ENCODE results near the gene CDH5.
"Not testable (repeated sequence)": the region's sequence is repeated elsewhere in the genome, so short reads cannot be mapped to it uniquely, and the experiment has no call there.

The CDH5 gene

DNA sequence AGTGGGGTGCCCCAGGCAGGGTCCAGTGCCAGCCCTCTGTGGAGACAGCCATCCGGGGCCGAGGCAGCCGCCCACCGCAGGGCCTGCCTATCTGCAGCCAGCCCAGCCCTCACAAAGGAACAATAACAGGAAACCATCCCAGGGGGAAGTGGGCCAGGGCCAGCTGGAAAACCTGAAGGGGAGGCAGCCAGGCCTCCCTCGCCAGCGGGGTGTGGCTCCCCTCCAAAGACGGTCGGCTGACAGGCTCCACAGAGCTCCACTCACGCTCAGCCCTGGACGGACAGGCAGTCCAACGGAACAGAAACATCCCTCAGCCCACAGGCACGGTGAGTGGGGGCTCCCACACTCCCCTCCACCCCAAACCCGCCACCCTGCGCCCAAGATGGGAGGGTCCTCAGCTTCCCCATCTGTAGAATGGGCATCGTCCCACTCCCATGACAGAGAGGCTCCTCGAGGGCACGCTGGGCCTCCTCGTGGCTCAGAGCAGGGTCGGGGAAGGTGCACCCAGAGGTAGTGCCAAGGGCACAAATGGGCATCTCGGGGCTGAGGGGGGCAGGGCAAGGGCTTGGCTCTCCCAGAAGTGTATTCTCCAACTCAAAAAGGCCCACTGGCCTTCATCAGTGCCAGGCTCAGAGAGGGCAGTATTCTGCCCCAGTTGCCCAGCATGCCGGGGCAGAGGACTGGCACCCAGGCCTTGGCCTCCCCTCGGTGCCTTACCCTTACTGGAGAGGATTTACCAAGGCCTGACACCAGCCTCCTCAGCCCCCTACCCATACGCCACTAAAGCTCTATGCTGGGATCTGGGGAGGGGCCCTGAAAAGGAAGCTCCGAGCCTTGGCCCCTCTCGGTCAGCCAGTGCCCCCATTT, at the start of gene CDH5:
Gene CDH5, plus strand, starts transcription at position 259 of the 867 bp plus-strand sequence. CDS start 12,647 bp downstream, outside the sequence.
- no peak for TF ChIP-seq Cebpa-rat (IDR thresholded peaks at IDR 0.05)
- no peaks in the 10 kb centered on the region for H4K20me1 ChIP-seq
- peaks cover 55% of the 10 kb centered on the region for H3K4me1 ChIP-seq
- no peaks in the 10 kb centered on the region for H3K27me3 ChIP-seq
- H3K4me3 ChIP-seq = no peak within 1 kb of the TSS
- H3K27ac ChIP-seq = no peak within 1 kb of the TSS; the same call in 1 of the 2 replicates
- H3K9ac ChIP-seq = no peak within 1 kb of the TSS
- no peak within 1 kb of the TSS for H3K4me2 ChIP-seq
- H3K9me3 ChIP-seq = no peaks in the 10 kb centered on the region
- H3K36me3 ChIP-seq = no peaks in the 10 kb centered on the region

DNA sequence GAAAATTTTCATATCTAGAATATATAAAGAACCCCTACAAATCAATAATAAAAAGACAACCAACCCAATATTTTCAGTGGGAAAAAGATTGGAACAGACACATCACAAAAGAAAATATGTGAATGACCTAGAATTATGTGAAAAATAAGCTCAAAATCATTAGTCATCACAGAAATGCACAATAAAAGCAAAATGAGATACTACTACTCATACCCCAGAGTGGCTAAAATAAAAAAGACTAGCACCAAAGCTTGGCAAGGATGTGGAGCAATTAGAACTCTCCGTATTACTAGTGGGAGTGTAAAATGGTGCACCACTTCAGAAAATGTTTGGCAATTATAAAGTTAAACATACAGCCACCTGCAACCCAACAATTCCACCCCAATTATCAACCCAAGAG, 48.0 kb upstream of the CDH5 start:
- Histone ChIP-seq H3K4me3 (no peak overlapping the region), H3K27me3 (no peaks in the 10 kb centered on the region), H3K27ac (no peak overlapping the region), H3K9me3 (no peaks in the 10 kb centered on the region), H3K4me1 (peaks cover 15% of the 10 kb centered on the region), H4K20me1 (no peaks in the 10 kb centered on the region), H3K4me2 (no peak overlapping the region), H3K9ac (no peak overlapping the region), H3K36me3 (no peaks in the 10 kb centered on the region)
- TF ChIP-seq Cebpa-rat (IDR thresholded peaks at IDR 0.05) = no peak

- Histone ChIP-seq H3K4me3 (no peak overlapping the region), H4K20me1 (no peaks in the 10 kb centered on the region), H3K4me2 (no peak overlapping the region), H3K4me1 (peaks cover 4% of the 10 kb centered on the region; the same call in 1 of the 2 replicates), H3K36me3 (no peaks in the 10 kb centered on the region), H3K9me3 (no peaks in the 10 kb centered on the region), H3K27me3 (no peaks in the 10 kb centered on the region), H3K27ac (no peak overlapping the region), H3K9ac (no peak overlapping the region)
- no peak for TF ChIP-seq Cebpa-rat (IDR thresholded peaks at IDR 0.05)
Observed at GRCh38 chr16:66320774-66321173, 45.7 kb upstream of the CDH5 start.

- Histone ChIP-seq H3K9ac (no peak overlapping the region), H3K27ac (no peak overlapping the region), H3K27me3 (no peaks in the 10 kb centered on the region), H4K20me1 (no peaks in the 10 kb centered on the region), H3K36me3 (no peaks in the 10 kb centered on the region), H3K4me3 (no peak overlapping the region), H3K9me3 (no peaks in the 10 kb centered on the region), H3K4me1 (peaks cover 4% of the 10 kb centered on the region; the same call in 1 of the 2 replicates), H3K4me2 (no peak overlapping the region)
- TF ChIP-seq Cebpa-rat (IDR thresholded peaks at IDR 0.05) = no peak
Observed at GRCh38 chr16:66322174-66322573, 44.3 kb upstream of the CDH5 start.

DNA sequence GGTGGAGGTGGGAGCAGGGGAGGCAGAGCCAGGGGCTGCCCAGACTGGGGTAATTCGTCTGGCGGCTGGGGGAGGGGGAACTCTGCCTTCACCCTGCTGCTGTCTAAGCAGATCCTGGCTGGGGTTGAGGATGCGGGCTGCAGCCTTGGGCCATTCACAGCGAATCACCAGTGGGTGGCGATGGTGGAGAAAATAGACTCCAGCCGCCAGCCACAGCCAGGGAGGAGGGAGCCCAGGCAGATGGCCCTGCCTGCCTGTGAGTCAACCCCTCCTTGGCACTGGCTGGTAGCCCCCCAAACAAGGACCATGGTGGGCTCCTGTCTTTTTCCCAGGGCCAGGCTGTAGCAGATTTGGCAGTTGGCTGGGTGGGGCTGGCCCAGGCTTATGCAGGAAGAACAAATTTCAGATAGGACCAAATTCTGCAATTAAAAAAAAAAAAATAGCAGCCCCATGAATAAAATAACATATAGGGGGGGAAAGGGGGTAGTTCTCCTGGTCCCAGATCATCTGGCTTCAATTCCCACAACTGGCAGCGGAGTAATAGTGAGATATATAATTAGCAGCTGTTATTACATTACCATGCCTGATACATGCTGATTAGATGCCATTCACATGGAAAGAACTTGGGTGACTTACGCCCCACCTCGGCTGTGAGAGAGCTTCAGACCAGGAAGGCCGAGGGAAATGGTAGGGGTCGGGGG, 41.5 kb upstream of the CDH5 start:
- Histone ChIP-seq H4K20me1 (no peaks in the 10 kb centered on the region), H3K9ac (no peak overlapping the region), H3K9me3 (no peaks in the 10 kb centered on the region), H3K4me3 (no peak overlapping the region), H3K36me3 (no peaks in the 10 kb centered on the region), H3K27ac (no peak overlapping the region), H3K4me2 (no peak overlapping the region), H3K4me1 (peaks cover 4% of the 10 kb centered on the region; the same call in 1 of the 2 replicates), H3K27me3 (no peaks in the 10 kb centered on the region)
- no peak for TF ChIP-seq Cebpa-rat (IDR thresholded peaks at IDR 0.05)

DNA sequence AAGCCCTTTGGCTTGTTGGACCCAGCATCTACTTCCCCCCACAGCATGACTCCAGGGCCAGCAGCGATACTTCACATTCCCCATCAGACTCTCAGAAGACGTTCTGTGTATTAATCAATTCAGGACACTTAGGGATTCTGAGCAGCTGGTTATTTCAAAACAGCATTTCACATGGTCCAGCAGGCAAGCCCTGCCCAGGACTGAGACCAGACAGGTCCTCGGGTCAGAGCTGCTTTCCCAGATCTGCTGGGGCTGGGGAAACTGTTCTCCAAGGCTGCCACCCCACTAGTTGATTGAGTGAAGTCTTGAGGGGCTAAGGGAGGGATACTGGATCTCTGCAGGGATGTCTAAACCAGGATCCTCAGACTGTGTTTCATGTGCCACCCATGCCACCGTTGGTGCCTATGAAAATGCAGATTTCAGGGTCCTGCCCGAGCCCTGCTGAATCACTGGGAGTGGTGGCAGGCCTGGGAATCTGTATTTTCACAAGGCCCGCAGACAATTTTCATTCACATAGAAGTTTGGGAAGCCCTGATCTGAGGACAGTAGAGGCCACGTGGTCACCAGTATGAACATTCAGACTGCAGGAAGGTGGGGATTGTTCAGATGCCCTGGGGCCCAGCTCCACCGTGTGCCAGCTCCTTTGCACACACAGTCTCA, 40.6 kb upstream of the CDH5 start:
- H3K36me3 ChIP-seq = no peaks in the 10 kb centered on the region
- no peak for TF ChIP-seq Cebpa-rat (IDR thresholded peaks at IDR 0.05)
- H3K4me1 ChIP-seq = peaks cover 4% of the 10 kb centered on the region; the same call in 1 of the 2 replicates
- no peak overlapping the region for H3K9ac ChIP-seq
- no peaks in the 10 kb centered on the region for H3K9me3 ChIP-seq
- H3K27ac ChIP-seq = no peak overlapping the region
- no peak overlapping the region for H3K4me2 ChIP-seq
- H3K27me3 ChIP-seq = no peaks in the 10 kb centered on the region
- no peaks in the 10 kb centered on the region for H4K20me1 ChIP-seq
- H3K4me3 ChIP-seq = no peak overlapping the region

DNA sequence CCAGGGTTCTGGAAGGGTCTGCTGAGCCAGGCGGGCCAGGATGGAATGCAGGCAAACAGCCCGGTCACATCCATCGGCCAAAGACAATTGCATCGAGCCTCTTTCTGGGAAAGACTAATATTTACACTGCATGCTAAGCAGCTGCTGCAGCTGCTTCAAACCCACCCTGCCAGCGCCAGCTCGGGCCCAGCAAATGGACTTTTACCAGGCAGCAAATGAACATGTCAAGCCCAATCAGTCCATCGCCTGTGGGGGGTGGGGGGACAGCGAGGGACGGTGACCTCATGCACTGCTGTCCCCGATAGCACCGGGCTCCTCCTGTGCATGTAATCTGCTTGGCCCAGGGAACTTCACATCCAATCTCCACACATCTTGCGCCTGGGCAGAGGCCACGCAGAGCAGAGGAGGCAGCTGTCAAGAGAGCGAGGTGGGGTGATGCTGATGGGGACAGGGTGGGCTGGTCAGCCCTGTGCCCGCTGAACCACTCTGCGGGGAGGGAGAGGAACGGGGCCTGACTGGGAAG, 39.4 kb upstream of the CDH5 start:
- H3K4me2 ChIP-seq = no peak overlapping the region
- peaks cover 4% of the 10 kb centered on the region; the same call in 1 of the 2 replicates for H3K4me1 ChIP-seq
- no peaks in the 10 kb centered on the region for H3K36me3 ChIP-seq
- no peak for TF ChIP-seq Cebpa-rat (IDR thresholded peaks at IDR 0.05)
- H3K4me3 ChIP-seq = no peak overlapping the region
- H4K20me1 ChIP-seq = no peaks in the 10 kb centered on the region
- H3K27me3 ChIP-seq = no peaks in the 10 kb centered on the region
- peaks cover 10% of the 10 kb centered on the region; the same call in 1 of the 2 replicates for H3K9me3 ChIP-seq
- H3K9ac ChIP-seq = no peak overlapping the region
- no peak overlapping the region for H3K27ac ChIP-seq

DNA sequence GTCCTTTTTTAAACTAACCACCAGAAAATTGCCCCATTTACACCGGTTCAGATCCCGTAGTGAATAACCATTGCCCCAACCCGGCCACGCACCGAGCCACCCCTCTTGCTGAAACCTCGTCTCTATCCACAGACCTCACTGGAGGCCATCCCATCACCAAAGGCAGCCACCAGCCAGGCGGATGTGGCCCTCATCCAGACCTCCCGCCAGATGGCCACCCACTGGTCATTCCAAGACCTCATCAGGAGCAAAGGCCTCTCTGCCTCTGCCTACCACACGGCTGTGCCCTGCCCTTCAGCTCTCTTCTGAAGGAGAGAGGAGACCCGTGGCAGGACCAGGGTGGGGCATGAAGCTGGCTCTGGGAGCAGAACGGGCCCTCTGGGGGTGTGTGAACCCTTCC, 38.2 kb upstream of the CDH5 start:
- Histone ChIP-seq H3K36me3 (no peaks in the 10 kb centered on the region), H3K27ac (no peak overlapping the region), H3K4me2 (no peak overlapping the region), H3K4me1 (no peaks in the 10 kb centered on the region), H3K9me3 (peaks cover 10% of the 10 kb centered on the region; the same call in 1 of the 2 replicates), H3K27me3 (no peaks in the 10 kb centered on the region), H4K20me1 (no peaks in the 10 kb centered on the region), H3K4me3 (no peak overlapping the region), H3K9ac (no peak overlapping the region)
- no peak for TF ChIP-seq Cebpa-rat (IDR thresholded peaks at IDR 0.05)

- H3K9me3 ChIP-seq = peaks cover 10% of the 10 kb centered on the region; the same call in 1 of the 2 replicates
- not testable (repeated sequence) for H3K27ac ChIP-seq, H3K4me1 ChIP-seq, H3K4me3 ChIP-seq, H4K20me1 ChIP-seq, H3K27me3 ChIP-seq, H3K36me3 ChIP-seq, H3K4me2 ChIP-seq, H3K9ac ChIP-seq
Observed at GRCh38 chr16:66331464-66331863, 35.0 kb upstream of the CDH5 start.
